HAP-1 (cell line): ENCODE measurements around the gene NXT2.
"Not testable (repeated sequence)": the region's sequence is repeated elsewhere in the genome, so short reads cannot be mapped to it uniquely, and the experiment has no call there.

Experiments
- DNase-seq, 2 experiments: peaks; one replicate each; pipeline ENCODE4 v3.0.0-alpha.2; 2016 to 2020; ENCODE audit warnings: low spot score in 2 of 2
- H3K27me3 ChIP-seq: fragments of 250-450 bp; sonication (Bioruptor Pico); 2 replicates; pipeline ENCODE4 v1.5.1; 2020; ENCODE audit warnings: low read depth, mild to moderate bottlenecking, moderate library complexity
- H3K36me3 ChIP-seq: fragments of 250-450 bp; sonication (Bioruptor Pico); replicated peaks from 2 replicates; pipeline ENCODE4 v1.5.1; 2020; ENCODE audit warnings: mild to moderate bottlenecking
- H3K4me1 ChIP-seq: fragments of 250-450 bp; sonication (Bioruptor Pico); 2 replicates; pipeline ENCODE4 v1.5.1; 2020; ENCODE audit warnings: mild to moderate bottlenecking
- H3K4me3 ChIP-seq: fragments of 250-450 bp; sonication (Bioruptor Pico); 2 replicates; pipeline ENCODE4 v1.5.1; 2020; ENCODE audit warnings: mild to moderate bottlenecking, moderate library complexity
- H3K9me3 ChIP-seq: fragments of 250-450 bp; sonication (Bioruptor Pico); 2 replicates; pipeline ENCODE4 v1.5.1; 2020; ENCODE audit warnings: mild to moderate bottlenecking, moderate library complexity
- in situ Hi-C: fragments of 300-500 bp; cut with MboI; formaldehyde crosslinking; loops from 3 replicates; pipeline ENCODE4 v1.14.3; 2020; ENCODE audit warnings: low sequenced_read_pairs, inconsistent platforms, mixed read lengths

Gene NXT2

GRCh38 chrX:109553862-109554261, 17.2 kb downstream of the NXT2 start:
- Histone ChIP-seq H3K27me3 (peaks cover 14% of the 10 kb centered on the region; the same call in 1 of the 2 replicates), H3K36me3 (no peaks in the 10 kb centered on the region), H3K4me3 (no peak overlapping the region), H3K9me3 (no peaks in the 10 kb centered on the region), H3K4me1 (no peaks in the 10 kb centered on the region)
- no peak for DNase-seq
- in situ Hi-C loops: no loop called here

DNA sequence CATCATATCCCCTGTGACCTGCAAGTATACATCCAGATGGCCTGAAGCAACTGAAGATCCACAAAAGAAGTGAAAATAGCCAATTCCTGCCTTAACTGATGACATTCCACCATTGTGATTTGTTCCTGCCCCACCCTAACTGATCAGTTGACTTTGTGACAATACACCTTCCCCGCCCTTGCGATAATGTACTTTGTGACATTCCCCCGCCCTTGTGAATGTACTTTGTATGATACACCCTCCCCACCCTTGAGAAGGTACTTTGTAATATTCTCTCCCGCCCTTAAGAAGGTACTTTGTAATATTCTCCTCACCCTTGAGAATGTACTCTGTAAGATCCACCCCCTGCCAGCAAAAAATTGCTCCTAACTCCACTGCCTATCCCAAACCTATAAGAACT, 39.4 kb downstream of the NXT2 start:
- H3K27me3 ChIP-seq, DNase-seq, H3K4me3 ChIP-seq, H3K36me3 ChIP-seq, in situ Hi-C loops, H3K4me1 ChIP-seq, H3K9me3 ChIP-seq: not testable (repeated sequence)

- Histone ChIP-seq H3K4me3 (no peak overlapping the region), H3K36me3 (no peaks in the 10 kb centered on the region), H3K27me3 (no peaks in the 10 kb centered on the region), H3K4me1 (no peaks in the 10 kb centered on the region), H3K9me3 (no peaks in the 10 kb centered on the region)
- in situ Hi-C loops: no loop called here
- no peak for DNase-seq
These were observed 40.4 kb downstream of the NXT2 start for GRCh38 chrX:109577055-109577454.

DNA sequence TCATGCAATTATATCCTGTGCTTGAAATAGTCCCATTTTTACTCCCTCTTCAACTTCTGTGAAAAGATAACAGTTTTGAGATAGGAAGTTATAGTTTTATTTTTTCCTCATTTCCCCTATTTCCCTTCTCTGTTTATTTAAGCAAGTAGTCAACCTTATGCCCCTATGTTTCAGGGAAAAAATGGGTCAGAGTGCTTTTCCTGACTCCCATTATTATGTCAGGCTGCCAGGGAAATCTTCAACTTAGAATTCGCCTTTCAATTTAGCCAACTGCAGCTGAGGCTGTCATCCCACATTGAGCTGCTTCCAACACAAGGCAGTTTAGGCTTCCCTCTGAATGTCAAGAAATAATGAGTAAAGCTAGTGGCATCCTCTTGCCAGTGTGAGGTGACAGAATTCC, 42.3 kb downstream of the NXT2 start:
- Histone ChIP-seq H3K4me3 (no peak overlapping the region), H3K27me3 (peaks cover 3% of the 10 kb centered on the region; the same call in 1 of the 2 replicates), H3K9me3 (no peaks in the 10 kb centered on the region), H3K4me1 (no peaks in the 10 kb centered on the region), H3K36me3 (no peaks in the 10 kb centered on the region)
- in situ Hi-C loops: no loop called here
- no peak for DNase-seq

GRCh38 chrX:109585488-109585887, 48.8 kb downstream of the NXT2 start:
- no peaks in the 10 kb centered on the region for H3K36me3 ChIP-seq
- no peaks in the 10 kb centered on the region for H3K9me3 ChIP-seq
- no peak overlapping the region for H3K4me3 ChIP-seq
- in situ Hi-C loops: no loop called here
- peaks cover 5% of the 10 kb centered on the region; the same call in 1 of the 2 replicates for H3K27me3 ChIP-seq
- no peaks in the 10 kb centered on the region; the same call in 1 of the 2 replicates for H3K4me1 ChIP-seq
- no peak for DNase-seq

- H3K4me1 ChIP-seq: no peaks in the 10 kb centered on the region; the same call in 1 of the 2 replicates
- 0 out of 2 replicates have a peak, but pooled peaks cover 2% of the 10 kb centered on the region for H3K27me3 ChIP-seq
- in situ Hi-C loops: no loop called here
- H3K9me3 ChIP-seq: no peaks in the 10 kb centered on the region
- no peak for DNase-seq
- no peaks in the 10 kb centered on the region for H3K36me3 ChIP-seq
- H3K4me3 ChIP-seq: no peak overlapping the region
These were observed 53.5 kb downstream of the NXT2 start for GRCh38 chrX:109590176-109590575.
